SU-DHL-6 (cell line): Measurements from ENCODE around the gene RARG.
"Not testable (repeated sequence)": the region's sequence is repeated elsewhere in the genome, so short reads cannot be mapped to it uniquely, and the experiment has no call there.

Source experiments
- H2AFZ ChIP-seq: fragments of 200-600 bp; sonication (generic); 2 replicates; pipeline ENCODE4 v1.6.1; 2014; ENCODE audit warnings: low read depth, mild to moderate bottlenecking, moderate library complexity, mixed read lengths, antibody characterized with exemption, low read length; ENCODE audit not compliant: severe bottlenecking
- H3F3A ChIP-seq: fragments of 200-600 bp; shearing (Covaris generic); 2 replicates; pipeline ENCODE4 v1.6.0; 2016; ENCODE audit warnings: antibody characterized with exemption, mild to moderate bottlenecking; ENCODE audit not compliant: insufficient read depth
- H3K27ac ChIP-seq: fragments of 200-600 bp; sonication (generic); 2 replicates; pipeline ENCODE4 v1.5.1; 2016; ENCODE audit warnings: low read depth, mild to moderate bottlenecking, low read length, moderate library complexity, mixed read lengths
- H3K27me3 ChIP-seq: fragments of 200-600 bp; sonication (generic), shearing (Covaris generic); 2 replicates; pipeline ENCODE4 v1.6.0; 2014; ENCODE audit warnings: mild to moderate bottlenecking, low read length
- H3K36me3 ChIP-seq: fragments of 200-600 bp; sonication (generic); 2 replicates; pipeline ENCODE4 v1.6.1; 2014; ENCODE audit warnings: mild to moderate bottlenecking, low read length, mixed read lengths
- H3K4me2 ChIP-seq: fragments of 300-600, 200-600 bp; shearing (Covaris generic), sonication (generic); 2 replicates; pipeline ENCODE4 v1.6.0; 2014; ENCODE audit warnings: low read length, low read depth, mild to moderate bottlenecking; ENCODE audit not compliant: poor library complexity, severe bottlenecking
- H3K4me3 ChIP-seq: fragments of 200-600 bp; sonication (generic); 2 replicates; pipeline ENCODE4 v1.5.1; 2014; ENCODE audit warnings: antibody characterized with exemption, low read length, mild to moderate bottlenecking, mixed read lengths; ENCODE audit not compliant: insufficient read depth, poor library complexity, severe bottlenecking
- H3K79me2 ChIP-seq: fragments of 200-600 bp; sonication (generic); 2 replicates; pipeline ENCODE4 v1.6.1; 2014; ENCODE audit warnings: mild to moderate bottlenecking, low read length, moderate library complexity; ENCODE audit not compliant: insufficient read depth
- H3K9ac ChIP-seq: fragments of 200-600 bp; sonication (generic); 2 replicates; pipeline ENCODE4 v1.7.0; 2014; ENCODE audit warnings: mild to moderate bottlenecking, low read length
- H3K9me2 ChIP-seq: fragments of 200-600 bp; sonication (generic); replicated peaks from 2 replicates; pipeline ENCODE4 v1.6.1; 2014; ENCODE audit warnings: low read length; ENCODE audit not compliant: insufficient read depth
- H3K9me3 ChIP-seq: fragments of 200-600 bp; sonication (generic); 2 replicates; pipeline ENCODE4 v1.6.1; 2014; ENCODE audit warnings: low read length, mixed read lengths; ENCODE audit not compliant: insufficient read depth
- H4K20me1 ChIP-seq: fragments of 200-600 bp; sonication (generic); 2 replicates; pipeline ENCODE4 v1.6.1; 2014; ENCODE audit warnings: low read depth, mild to moderate bottlenecking, antibody characterized with exemption, low read length, moderate library complexity, mixed read lengths
- EZH2phosphoT487 ChIP-seq: fragments of 200-600 bp; sonication (generic), shearing (Covaris generic); conservative IDR thresholded peaks from 2 replicates; pipeline ENCODE4 v1.6.1; 2018; ENCODE audit warnings: mild to moderate bottlenecking, antibody characterized with exemption, low read length, moderate library complexity, mixed read lengths
- TF ChIP-seq, protein P1 (sequence below): fragments of 200-600 bp; sonication (generic); IDR thresholded peaks from one replicate; pipeline ENCODE4 v1.5.1; 2017; ENCODE audit warnings: antibody characterized with exemption, mild to moderate bottlenecking, low read length, moderate library complexity; ENCODE audit not compliant: insufficient read depth, poor library complexity, severe bottlenecking

RARG gene

DNA sequence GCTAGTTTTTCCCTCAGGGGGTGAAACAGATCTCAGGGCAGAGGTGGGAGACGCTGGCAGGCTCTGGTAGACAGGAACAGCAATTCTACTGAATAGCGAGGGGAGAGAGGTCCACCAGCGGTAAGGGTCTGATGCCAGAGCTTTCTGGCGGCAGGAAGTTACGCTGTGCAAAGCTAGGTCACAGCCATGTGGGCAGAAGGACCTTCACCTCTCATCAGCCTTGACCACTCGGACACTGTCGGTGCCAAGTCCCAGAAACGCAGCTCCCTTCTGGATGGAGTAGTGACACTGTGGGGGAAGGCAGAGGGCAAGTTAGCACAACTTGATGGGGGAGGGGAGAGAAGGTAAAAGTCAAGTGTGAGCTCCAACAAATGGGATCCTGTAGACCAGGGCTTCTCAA lies 61.8 kb downstream of the RARG start:
- Histone ChIP-seq H3K4me3 (no peak overlapping the region), H3K27me3 (no peaks in the 10 kb centered on the region), H3K36me3 (no peaks in the 10 kb centered on the region), H3K27ac (no peak overlapping the region), H4K20me1 (no peaks in the 10 kb centered on the region), H2AFZ (no peak overlapping the region), H3K9me3 (no peaks in the 10 kb centered on the region), H3K9ac (no peak overlapping the region), H3F3A (no peaks in the 10 kb centered on the region), H3K4me2 (no peak overlapping the region), H3K9me2 (no peaks in the 10 kb centered on the region), H3K79me2 (no peaks in the 10 kb centered on the region)
- TF ChIP-seq, protein P1, sequence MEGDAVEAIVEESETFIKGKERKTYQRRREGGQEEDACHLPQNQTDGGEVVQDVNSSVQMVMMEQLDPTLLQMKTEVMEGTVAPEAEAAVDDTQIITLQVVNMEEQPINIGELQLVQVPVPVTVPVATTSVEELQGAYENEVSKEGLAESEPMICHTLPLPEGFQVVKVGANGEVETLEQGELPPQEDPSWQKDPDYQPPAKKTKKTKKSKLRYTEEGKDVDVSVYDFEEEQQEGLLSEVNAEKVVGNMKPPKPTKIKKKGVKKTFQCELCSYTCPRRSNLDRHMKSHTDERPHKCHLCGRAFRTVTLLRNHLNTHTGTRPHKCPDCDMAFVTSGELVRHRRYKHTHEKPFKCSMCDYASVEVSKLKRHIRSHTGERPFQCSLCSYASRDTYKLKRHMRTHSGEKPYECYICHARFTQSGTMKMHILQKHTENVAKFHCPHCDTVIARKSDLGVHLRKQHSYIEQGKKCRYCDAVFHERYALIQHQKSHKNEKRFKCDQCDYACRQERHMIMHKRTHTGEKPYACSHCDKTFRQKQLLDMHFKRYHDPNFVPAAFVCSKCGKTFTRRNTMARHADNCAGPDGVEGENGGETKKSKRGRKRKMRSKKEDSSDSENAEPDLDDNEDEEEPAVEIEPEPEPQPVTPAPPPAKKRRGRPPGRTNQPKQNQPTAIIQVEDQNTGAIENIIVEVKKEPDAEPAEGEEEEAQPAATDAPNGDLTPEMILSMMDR: no peak
- no peak for TF ChIP-seq EZH2phosphoT487

DNA sequence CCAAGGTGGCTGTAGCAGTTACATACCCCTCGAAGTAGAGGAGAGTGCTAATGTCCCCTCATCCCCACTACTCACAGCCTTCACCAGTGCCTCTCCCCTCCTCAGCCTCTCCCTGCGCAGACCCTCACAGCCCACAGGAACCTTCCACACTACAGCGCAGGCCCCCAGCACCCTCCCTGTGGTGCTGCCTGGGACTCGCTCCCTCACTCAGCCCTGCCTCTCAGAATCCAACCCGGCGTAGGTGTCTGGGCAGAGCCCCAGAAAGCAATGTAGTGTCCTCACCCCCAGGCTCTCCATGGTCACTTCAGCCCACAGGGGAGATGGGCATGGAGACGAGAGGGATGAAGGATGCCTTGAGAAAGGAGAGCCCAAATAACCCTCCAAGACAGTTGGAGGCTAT lies 62.4 kb downstream of the RARG start:
- Histone ChIP-seq H3K9me3 (no peaks in the 10 kb centered on the region), H4K20me1 (no peaks in the 10 kb centered on the region), H3F3A (no peaks in the 10 kb centered on the region), H3K4me3 (no peak overlapping the region), H3K9me2 (no peaks in the 10 kb centered on the region), H3K9ac (no peak overlapping the region), H3K27me3 (no peaks in the 10 kb centered on the region), H3K36me3 (no peaks in the 10 kb centered on the region), H3K4me2 (no peak overlapping the region), H3K79me2 (no peaks in the 10 kb centered on the region), H3K27ac (no peak overlapping the region), H2AFZ (no peak overlapping the region)
- TF ChIP-seq EZH2phosphoT487: no peak
- TF ChIP-seq, protein P1: no peak

DNA sequence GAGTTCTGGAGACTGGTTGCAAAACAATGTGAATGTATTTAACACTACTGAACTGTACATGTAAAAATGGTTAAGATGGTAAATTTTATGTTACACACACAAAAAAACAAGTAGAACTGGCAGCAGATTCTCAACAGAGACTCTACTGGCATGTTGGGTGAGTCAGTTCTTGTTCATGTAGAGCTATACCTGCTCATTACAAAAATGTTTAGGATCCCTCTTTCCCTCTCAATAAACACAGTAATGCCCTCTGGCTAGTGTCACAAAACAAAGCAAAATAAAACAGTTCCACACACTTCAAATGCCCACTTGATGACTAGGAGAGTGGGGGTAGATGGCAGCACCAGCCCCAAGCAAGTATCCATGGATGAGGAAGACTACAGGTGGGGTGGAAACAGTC lies 65.2 kb downstream of the RARG start:
- H3K9me3 ChIP-seq: no peaks in the 10 kb centered on the region
- no peak overlapping the region for H3K27ac ChIP-seq

DNA sequence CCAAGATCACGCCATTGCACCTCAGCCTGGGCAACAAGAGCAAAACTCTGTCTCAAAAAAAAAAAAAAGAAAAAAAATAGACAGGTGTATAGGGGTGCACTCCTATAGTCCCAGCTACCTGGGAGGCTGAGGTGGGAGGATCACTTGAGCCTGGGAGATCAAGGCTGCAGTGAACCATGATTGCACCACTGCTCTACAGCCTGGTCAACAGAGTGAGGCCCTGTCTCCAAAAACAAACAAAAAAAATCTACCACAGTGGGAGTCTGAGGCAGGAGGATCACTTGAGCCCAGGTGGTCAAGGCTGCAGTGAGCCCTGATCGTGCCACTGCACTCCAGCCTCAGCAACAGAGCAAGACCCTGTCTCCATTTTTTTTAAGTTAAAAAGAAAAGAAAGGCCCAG lies 69.0 kb downstream of the RARG start:
- H3K36me3 ChIP-seq, H4K20me1 ChIP-seq, H3K9ac ChIP-seq, H3K9me3 ChIP-seq, H3K9me2 ChIP-seq, H3K27me3 ChIP-seq, H3K4me2 ChIP-seq, H3K79me2 ChIP-seq, H3K4me3 ChIP-seq, H3F3A ChIP-seq, H3K27ac ChIP-seq, H2AFZ ChIP-seq: not testable (repeated sequence)

More for the DNA sequence above, 65.2 kb downstream of the RARG start:
- Histone ChIP-seq H4K20me1 (no peaks in the 10 kb centered on the region), H3K9ac (no peak overlapping the region), H3K27me3 (no peaks in the 10 kb centered on the region), H3K4me3 (no peak overlapping the region), H3K4me2 (no peak overlapping the region), H2AFZ (no peak overlapping the region), H3F3A (no peaks in the 10 kb centered on the region), H3K79me2 (no peaks in the 10 kb centered on the region), H3K9me2 (no peaks in the 10 kb centered on the region), H3K36me3 (no peaks in the 10 kb centered on the region)
- no peak for TF ChIP-seq EZH2phosphoT487
- TF ChIP-seq, protein P1: no peak
